GM23338 (cell line): ENCODE data around the gene DNAJC7. TPM values are rescaled to one million over a fixed set of nuclear protein-coding genes. Genes with fewer than 3 reads are reported as not detected.

Source experiments
- ATAC-seq: fragments of 200-7000 bp; cut with Tn5 transposase; 3 replicates; pipeline ENCODE4 v1.9.1; 2020
- DNase-seq: peaks from one replicate; pipeline ENCODE4 v3.0.0-alpha.2; 2015; ENCODE audit warnings: low spot score
- H2AFZ ChIP-seq: fragments of 200-600 bp; sonication (generic); 2 replicates; pipeline ENCODE4 v1.8.0; 2016; ENCODE audit warnings: antibody characterized with exemption, mild to moderate bottlenecking, moderate library complexity
- H3F3A ChIP-seq: fragments of 200-600 bp; sonication (generic); replicated peaks from 2 replicates; pipeline ENCODE4 v1.8.0; 2017; ENCODE audit warnings: antibody characterized with exemption, mixed run types, low read depth
- H3K27ac ChIP-seq: fragments of 200-600 bp; sonication (generic); 2 replicates; pipeline ENCODE4 v1.6.1; 2016; ENCODE audit warnings: low read depth
- H3K27me3 ChIP-seq: fragments of 200-600 bp; sonication (generic); 2 replicates; pipeline ENCODE4 v1.8.0; 2016; ENCODE audit warnings: mild to moderate bottlenecking, mixed run types, moderate library complexity; ENCODE audit not compliant: insufficient read depth
- H3K36me3 ChIP-seq: fragments of 200-600 bp; sonication (generic); 2 replicates; pipeline ENCODE4 v1.8.0; 2016; ENCODE audit warnings: mild to moderate bottlenecking; ENCODE audit not compliant: insufficient read depth
- H3K4me1 ChIP-seq: fragments of 200-600 bp; sonication (generic); 2 replicates; pipeline ENCODE4 v1.8.0; 2016; ENCODE audit warnings: mild to moderate bottlenecking, moderate library complexity; ENCODE audit not compliant: insufficient read depth
- H3K4me2 ChIP-seq: fragments of 200-600 bp; sonication (generic); 2 replicates; pipeline ENCODE4 v1.7.1; 2017; ENCODE audit warnings: mixed run types
- H3K4me3 ChIP-seq: fragments of 200-600 bp; sonication (generic); 2 replicates; pipeline ENCODE4 v1.6.1; 2016; ENCODE audit warnings: mixed run types
- H3K79me2 ChIP-seq: fragments of 200-600 bp; sonication (generic); replicated peaks from 2 replicates; pipeline ENCODE4 v1.8.0; 2017; ENCODE audit warnings: mild to moderate bottlenecking; ENCODE audit not compliant: insufficient read depth
- H3K9me2 ChIP-seq: fragments of 200-600 bp; sonication (generic); 2 replicates; pipeline ENCODE4 v1.8.0; 2017; ENCODE audit not compliant: insufficient read depth
- H4K20me1 ChIP-seq: fragments of 200-600 bp; sonication (generic); replicated peaks from 2 replicates; pipeline ENCODE4 v1.8.0; 2017; ENCODE audit warnings: mild to moderate bottlenecking; ENCODE audit not compliant: insufficient read depth
- H3K27ac Mint-ChIP-seq: 2 replicates; pipeline ENCODE4 v1.8.0; 2020; ENCODE audit warnings: inconsistent platforms, mild to moderate bottlenecking, moderate library complexity, mixed read lengths
- H3K27me3 Mint-ChIP-seq: 3 replicates; pipeline ENCODE4 v1.8.0; 2022; ENCODE audit warnings: low read depth, mild to moderate bottlenecking, moderate library complexity, mixed read lengths, inconsistent platforms; ENCODE audit not compliant: insufficient read depth, poor library complexity
- H3K36me3 Mint-ChIP-seq: 3 replicates; pipeline ENCODE4 v1.8.0; 2021; ENCODE audit warnings: low read depth, mild to moderate bottlenecking, inconsistent platforms, moderate library complexity, mixed read lengths
- H3K4me1 Mint-ChIP-seq: 3 replicates; pipeline ENCODE4 v1.8.0; 2020; ENCODE audit warnings: mild to moderate bottlenecking, inconsistent platforms, mixed read lengths
- H3K4me3 Mint-ChIP-seq: 3 replicates; pipeline ENCODE4 v1.8.0; 2021; ENCODE audit warnings: moderate library complexity, mild to moderate bottlenecking, inconsistent platforms, mixed read lengths
- H3K9me3 Mint-ChIP-seq: 3 replicates; pipeline ENCODE4 v1.8.0; 2020; ENCODE audit warnings: moderate library complexity, mild to moderate bottlenecking, inconsistent platforms, mixed read lengths
- CREB1 ChIP-seq: fragments of 250-450 bp; sonication (Bioruptor Pico); IDR thresholded peaks from 2 replicates; pipeline ENCODE4 v1.5.0; 2020; ENCODE audit warnings: low read depth, mild to moderate bottlenecking, moderate library complexity
- EZH2 ChIP-seq: fragments of 200-600 bp; sonication (generic); IDR thresholded peaks from one replicate; pipeline ENCODE4 v1.8.0; 2017; ENCODE audit warnings: antibody characterized with exemption, mild to moderate bottlenecking, low read depth; ENCODE audit not compliant: unreplicated experiment
- EZH2phosphoT487 ChIP-seq: fragments of 200-600 bp; sonication (generic); IDR thresholded peaks from one replicate; pipeline ENCODE4 v1.8.1; 2018; ENCODE audit warnings: antibody characterized with exemption; ENCODE audit not compliant: unreplicated experiment
- POLR2AphosphoS5 ChIP-seq: IDR thresholded peaks from 2 replicates; pipeline ENCODE4 v1.6.1; 2016; ENCODE audit warnings: antibody characterized with exemption, low read depth
- ZNF331 ChIP-seq: fragments of 250-450 bp; sonication (Bioruptor Pico); IDR thresholded peaks from 2 replicates; pipeline ENCODE4 v1.5.0; 2020; ENCODE audit warnings: low read depth, mild to moderate bottlenecking, moderate library complexity
- ZNF462 ChIP-seq: fragments of 250-450 bp; sonication (Bioruptor Pico); IDR thresholded peaks from 2 replicates; pipeline ENCODE4 v1.5.0; 2020; ENCODE audit warnings: mild to moderate bottlenecking, moderate library complexity
- polyA plus RNA-seq: library from polyadenylated mRNA; unstranded; fragments of >200 nt; fragmentation: Nextera tagmentation; extraction: Ambion mirVana; gene quantifications from 2 replicates; pipeline ENCODE4 v1.2.1, GENCODE V29; 2016
- total RNA-seq: library from RNA; depleted of rRNA; stranded (reverse); fragments of >200 nt; shearing (Covaris generic); gene quantifications from 2 replicates; pipeline ENCODE4 v1.2.3, GENCODE V29; 2014
- TF ChIP-seq, protein P1 (sequence below): IDR thresholded peaks from one replicate; pipeline ENCODE4 v1.6.1; 2018; ENCODE audit warnings: antibody characterized with exemption; ENCODE audit not compliant: unreplicated experiment
- TF ChIP-seq, protein P2 (sequence below): IDR thresholded peaks from 2 replicates; pipeline ENCODE4 v1.6.1; 2016; ENCODE audit warnings: antibody characterized with exemption
- TF ChIP-seq, protein P3 (sequence below), 2 experiments: fragments of 200-600 bp in 1 of 2; sonication (generic) in 1 of 2; conservative IDR thresholded peaks; 2 replicates each; pipeline versions ENCODE4 v1.5.1 to v1.6.1; 2016 to 2017; ENCODE audit warnings: antibody characterized with exemption in 2 of 2, low read depth in 2 of 2, mild to moderate bottlenecking in 2 of 2, moderate library complexity in 1 of 2

DNAJC7 gene
- total and polyA plus RNA-seq, 2 experiments from 2014 or later = 139 to 141 TPM

DNA sequence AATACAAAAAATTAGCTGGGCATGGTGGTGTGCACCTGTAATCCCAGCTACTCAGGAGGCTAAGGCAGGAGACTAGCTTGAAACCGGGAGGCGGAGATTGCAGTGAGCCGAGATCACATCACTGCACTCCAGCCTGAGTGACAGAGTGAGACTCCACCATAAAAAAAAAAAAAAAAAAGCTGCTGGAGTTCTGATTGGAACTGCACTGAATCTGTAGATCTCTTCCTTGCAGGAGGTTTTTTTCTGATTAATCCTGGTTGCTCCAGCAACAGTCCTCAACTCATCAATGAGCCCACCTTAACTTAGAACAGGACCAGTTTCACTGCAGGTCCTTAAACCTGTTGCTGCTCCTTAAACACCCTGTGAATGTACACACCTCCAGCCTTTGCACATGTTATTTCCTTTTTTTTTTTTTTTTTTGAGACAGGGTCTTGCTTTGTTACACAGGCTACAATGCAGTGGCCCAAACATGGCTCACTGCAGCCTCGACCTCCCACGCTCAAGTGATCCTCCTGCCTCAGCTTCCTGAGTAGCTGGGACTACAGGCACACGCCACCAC is 88.5 kb downstream of the DNAJC7 start:
- Histone ChIP-seq H3K79me2 (no peaks in the 10 kb centered on the region; the same call in 1 of the 2 replicates), H3K4me1 (peaks cover 6% of the 10 kb centered on the region; the same call in 1 of the 2 replicates), H3K27ac (no peak overlapping the region), H3K27me3 (no peaks in the 10 kb centered on the region), H2AFZ (no peak overlapping the region), H3F3A (peaks cover 3% of the 10 kb centered on the region; the same call in 1 of the 2 replicates), H3K4me2 (no peak overlapping the region), H3K4me3 (no peak overlapping the region), H3K36me3 (no peaks in the 10 kb centered on the region), H4K20me1 (no peaks in the 10 kb centered on the region; the same call in 1 of the 2 replicates), H3K9me2 (no peaks in the 10 kb centered on the region)
- no peaks in the 10 kb centered on the region; the same call in 2 of the 3 replicates for H3K9me3 Mint-ChIP-seq
- TF ChIP-seq, protein P1, sequence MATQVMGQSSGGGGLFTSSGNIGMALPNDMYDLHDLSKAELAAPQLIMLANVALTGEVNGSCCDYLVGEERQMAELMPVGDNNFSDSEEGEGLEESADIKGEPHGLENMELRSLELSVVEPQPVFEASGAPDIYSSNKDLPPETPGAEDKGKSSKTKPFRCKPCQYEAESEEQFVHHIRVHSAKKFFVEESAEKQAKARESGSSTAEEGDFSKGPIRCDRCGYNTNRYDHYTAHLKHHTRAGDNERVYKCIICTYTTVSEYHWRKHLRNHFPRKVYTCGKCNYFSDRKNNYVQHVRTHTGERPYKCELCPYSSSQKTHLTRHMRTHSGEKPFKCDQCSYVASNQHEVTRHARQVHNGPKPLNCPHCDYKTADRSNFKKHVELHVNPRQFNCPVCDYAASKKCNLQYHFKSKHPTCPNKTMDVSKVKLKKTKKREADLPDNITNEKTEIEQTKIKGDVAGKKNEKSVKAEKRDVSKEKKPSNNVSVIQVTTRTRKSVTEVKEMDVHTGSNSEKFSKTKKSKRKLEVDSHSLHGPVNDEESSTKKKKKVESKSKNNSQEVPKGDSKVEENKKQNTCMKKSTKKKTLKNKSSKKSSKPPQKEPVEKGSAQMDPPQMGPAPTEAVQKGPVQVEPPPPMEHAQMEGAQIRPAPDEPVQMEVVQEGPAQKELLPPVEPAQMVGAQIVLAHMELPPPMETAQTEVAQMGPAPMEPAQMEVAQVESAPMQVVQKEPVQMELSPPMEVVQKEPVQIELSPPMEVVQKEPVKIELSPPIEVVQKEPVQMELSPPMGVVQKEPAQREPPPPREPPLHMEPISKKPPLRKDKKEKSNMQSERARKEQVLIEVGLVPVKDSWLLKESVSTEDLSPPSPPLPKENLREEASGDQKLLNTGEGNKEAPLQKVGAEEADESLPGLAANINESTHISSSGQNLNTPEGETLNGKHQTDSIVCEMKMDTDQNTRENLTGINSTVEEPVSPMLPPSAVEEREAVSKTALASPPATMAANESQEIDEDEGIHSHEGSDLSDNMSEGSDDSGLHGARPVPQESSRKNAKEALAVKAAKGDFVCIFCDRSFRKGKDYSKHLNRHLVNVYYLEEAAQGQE = no peak
- TF ChIP-seq CREB1 (CRISPR knock-in tag) (no peak), EZH2 (no peak), ZNF462 (CRISPR knock-in tag) (no peak), ZNF331 (CRISPR knock-in tag) (no peak), EZH2phosphoT487 (no peak), POLR2AphosphoS5 (no peak)
- TF ChIP-seq, protein P2, sequence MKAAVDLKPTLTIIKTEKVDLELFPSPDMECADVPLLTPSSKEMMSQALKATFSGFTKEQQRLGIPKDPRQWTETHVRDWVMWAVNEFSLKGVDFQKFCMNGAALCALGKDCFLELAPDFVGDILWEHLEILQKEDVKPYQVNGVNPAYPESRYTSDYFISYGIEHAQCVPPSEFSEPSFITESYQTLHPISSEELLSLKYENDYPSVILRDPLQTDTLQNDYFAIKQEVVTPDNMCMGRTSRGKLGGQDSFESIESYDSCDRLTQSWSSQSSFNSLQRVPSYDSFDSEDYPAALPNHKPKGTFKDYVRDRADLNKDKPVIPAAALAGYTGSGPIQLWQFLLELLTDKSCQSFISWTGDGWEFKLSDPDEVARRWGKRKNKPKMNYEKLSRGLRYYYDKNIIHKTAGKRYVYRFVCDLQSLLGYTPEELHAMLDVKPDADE = no peak
- TF ChIP-seq, protein P3, sequence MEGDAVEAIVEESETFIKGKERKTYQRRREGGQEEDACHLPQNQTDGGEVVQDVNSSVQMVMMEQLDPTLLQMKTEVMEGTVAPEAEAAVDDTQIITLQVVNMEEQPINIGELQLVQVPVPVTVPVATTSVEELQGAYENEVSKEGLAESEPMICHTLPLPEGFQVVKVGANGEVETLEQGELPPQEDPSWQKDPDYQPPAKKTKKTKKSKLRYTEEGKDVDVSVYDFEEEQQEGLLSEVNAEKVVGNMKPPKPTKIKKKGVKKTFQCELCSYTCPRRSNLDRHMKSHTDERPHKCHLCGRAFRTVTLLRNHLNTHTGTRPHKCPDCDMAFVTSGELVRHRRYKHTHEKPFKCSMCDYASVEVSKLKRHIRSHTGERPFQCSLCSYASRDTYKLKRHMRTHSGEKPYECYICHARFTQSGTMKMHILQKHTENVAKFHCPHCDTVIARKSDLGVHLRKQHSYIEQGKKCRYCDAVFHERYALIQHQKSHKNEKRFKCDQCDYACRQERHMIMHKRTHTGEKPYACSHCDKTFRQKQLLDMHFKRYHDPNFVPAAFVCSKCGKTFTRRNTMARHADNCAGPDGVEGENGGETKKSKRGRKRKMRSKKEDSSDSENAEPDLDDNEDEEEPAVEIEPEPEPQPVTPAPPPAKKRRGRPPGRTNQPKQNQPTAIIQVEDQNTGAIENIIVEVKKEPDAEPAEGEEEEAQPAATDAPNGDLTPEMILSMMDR (conservative IDR thresholded peaks at IDR 0.05; ENCODE audit: low read depth in 2 of 2) = no peak
- H3K27ac Mint-ChIP-seq = no peak overlapping the region
- DNase-seq (no peak), ATAC-seq (no peak)
- peaks cover 21% of the 10 kb centered on the region for H3K27me3 Mint-ChIP-seq
- H3K4me1 Mint-ChIP-seq = peaks cover 14% of the 10 kb centered on the region
- H3K36me3 Mint-ChIP-seq = no peaks in the 10 kb centered on the region
- peak overlapping the region; percentile 89 for H3K4me3 Mint-ChIP-seq
